ENCODE results near the gene IFFO2.
"Not testable (repeated sequence)": the region's sequence is repeated elsewhere in the genome, so short reads cannot be mapped to it uniquely, and the experiment has no call there.

The IFFO2 gene

GRCh38 chr1:18893120-18893519 lies 63.4 kb downstream of the IFFO2 start:
- no peak for DNase-seq (ENCODE audit: low spot score)

- DNase-seq (ENCODE audit: low spot score): not testable (repeated sequence)
Measured at GRCh38 chr1:18891858-18892257, 64.6 kb downstream of the IFFO2 start.

GRCh38 chr1:18891426-18891780 lies 65.1 kb downstream of the IFFO2 start:
- no peak for DNase-seq (ENCODE audit: low spot score)

- DNase-seq (ENCODE audit: low spot score): peak; percentile 75
Measured at GRCh38 chr1:18890706-18891425, 65.6 kb downstream of the IFFO2 start.

- DNase-seq (ENCODE audit: low spot score): peak; percentile 80
Measured at GRCh38 chr1:18886003-18886335, 70.5 kb downstream of the IFFO2 start.

GRCh38 chr1:18885311-18886002 lies 71.0 kb downstream of the IFFO2 start:
- no peak for DNase-seq (ENCODE audit: low spot score)

GRCh38 chr1:18884727-18885126 lies 71.7 kb downstream of the IFFO2 start:
- no peak for DNase-seq (ENCODE audit: low spot score)

- DNase-seq (ENCODE audit: low spot score): no peak
Measured at GRCh38 chr1:18884419-18884717, 72.1 kb downstream of the IFFO2 start.

GRCh38 chr1:18883636-18884418 lies 72.6 kb downstream of the IFFO2 start:
- DNase-seq (ENCODE audit: low spot score): peak; percentile 81

GRCh38 chr1:18883079-18883478 lies 73.4 kb downstream of the IFFO2 start:
- no peak for DNase-seq (ENCODE audit: low spot score)

GRCh38 chr1:18882486-18882885 lies 74.0 kb downstream of the IFFO2 start:
- peak; percentile 75 for DNase-seq (ENCODE audit: low spot score)

- no peak for DNase-seq (ENCODE audit: low spot score)
Measured at GRCh38 chr1:18881642-18882431, 74.6 kb downstream of the IFFO2 start.

- no peak for DNase-seq (ENCODE audit: low spot score)
Measured at GRCh38 chr1:18881164-18881563, 75.3 kb downstream of the IFFO2 start.

GRCh38 chr1:18880585-18880984 lies 75.9 kb downstream of the IFFO2 start:
- no peak for DNase-seq (ENCODE audit: low spot score)

GRCh38 chr1:18879791-18880309 lies 76.6 kb downstream of the IFFO2 start:
- no peak for DNase-seq (ENCODE audit: low spot score)

GRCh38 chr1:18879215-18879790 lies 77.2 kb downstream of the IFFO2 start:
- no peak for DNase-seq (ENCODE audit: low spot score)

- no peak for DNase-seq (ENCODE audit: low spot score)
Measured at GRCh38 chr1:18878538-18879214, 77.8 kb downstream of the IFFO2 start.

GRCh38 chr1:18877282-18877681 lies 79.2 kb downstream of the IFFO2 start:
- DNase-seq (ENCODE audit: low spot score): no peak

- DNase-seq (ENCODE audit: low spot score): no peak
Measured at GRCh38 chr1:18876210-18876609, 80.3 kb downstream of the IFFO2 start.

GRCh38 chr1:18875796-18876128 lies 80.7 kb downstream of the IFFO2 start:
- no peak for DNase-seq (ENCODE audit: low spot score)

- peak; percentile 93 for DNase-seq (ENCODE audit: low spot score)
Measured at GRCh38 chr1:18875107-18875795, 81.2 kb downstream of the IFFO2 start.
